Ovary (tissue), 9 donors: Measurements from ENCODE around the gene DDB1. TPM values are rescaled to one million over a fixed set of nuclear protein-coding genes. Genes with fewer than 3 reads are reported as not detected.

Source experiments
- DNase-seq, 5 donors: peaks; one replicate each; pipeline ENCODE4 v3.0.0-alpha.2; 2019 to 2020
- H3K27ac ChIP-seq, 2 donors: fragments of 200-600 bp; one replicate each; pipeline versions ENCODE4 v1.5.1 to v1.8.0; 2019 to 2022
- H3K27me3 ChIP-seq: fragments of 200-600 bp; one replicate; pipeline ENCODE4 v1.8.0; 2022
- H3K36me3 ChIP-seq: fragments of 200-600 bp; sonication (generic); one replicate; pipeline ENCODE4 v1.5.1; 2019
- H3K4me1 ChIP-seq: one replicate; pipeline ENCODE4 v1.8.1; 2013; ENCODE audit warnings: mild to moderate bottlenecking, moderate library complexity; ENCODE audit not compliant: insufficient read depth
- H3K4me3 ChIP-seq: fragments of 200-600 bp; sonication (generic); one replicate; pipeline ENCODE4 v1.5.1; 2017
- H3K9me3 ChIP-seq, 2 donors: fragments of 200-600 bp in 1 of 2; sonication (generic) in 1 of 2; one replicate each; pipeline versions ENCODE4 v1.5.1 to v1.8.1; 2013 to 2019; ENCODE audit warnings: mild to moderate bottlenecking in 1 of 2, moderate library complexity in 1 of 2
- EP300 ChIP-seq: sonication (generic); formaldehyde crosslinking; IDR thresholded peaks from one replicate; pipeline ENCODE4 v1.6.1; 2017; ENCODE audit warnings: antibody characterized with exemption
- POLR2A ChIP-seq: fragments of 450-650 bp; IDR thresholded peaks from one replicate; pipeline ENCODE4 v1.6.1; 2017; ENCODE audit warnings: antibody characterized with exemption, mild to moderate bottlenecking, moderate library complexity
- WGBS, 3 donors: extraction: QIAGEN DNeasy Blood & Tissue Kit in 1 of 3; methylation state at CpG; one replicate each; pipeline versions ENCODE4 v1.1.5 to v1.1.7; 2013 to 2017; 5-methylcytosine and 5-hydroxymethylcytosine counted together
- intact Hi-C, 4 donors: fragments of 100-400 bp; cut with DNase I; formaldehyde crosslinking; loops; one replicate each; pipeline versions ENCODE4 v1.11.0 to v1.15.1; 2022 to 2023
- polyA plus RNA-seq, 2 donors: library from polyadenylated mRNA; stranded (reverse); fragments of 200-250 nt in 1 of 2; fragments of 350-450 nt in 1 of 2; fragmentation: Illumina TruSeq in 1 of 2; extraction: RNeasy Lipid Tissue Mini Kit (QIAGEN cat#74804) in 1 of 2; gene quantifications; one replicate each; pipeline ENCODE4 v1.2.3, GENCODE V29; 2013 to 2014
- total RNA-seq, 7 donors: library from RNA; depleted of rRNA in 2 of 7; stranded (reverse); fragments of >200 nt in 2 of 7; fragmentation: NEBNext Ultra II Directional in 3 of 7; extraction: Animal tissue kit (Norgen Biotek cat#: 25700) in 3 of 7; gene quantifications; one replicate each; pipeline versions ENCODE4 v1.1.0 to v1.2.4, GENCODE V29; 2016 to 2023
- TF ChIP-seq, protein P1 (sequence below), 3 donors: fragments of 450-650 bp in 2 of 3; fragments of 200-600 bp in 1 of 3; IDR thresholded peaks; one replicate each; pipeline versions ENCODE4 v1.5.1 to v1.8.0; 2016 to 2022; ENCODE audit warnings: antibody characterized with exemption in 3 of 3, mild to moderate bottlenecking in 1 of 3
- donor health status: DM: no; HTN: no; CAD: no; lungs with moderate emphysema.
- donor health status: DM: no; HTN: no; CAD: no.
- donor health status: Bipolar disorder and iron deficiency.
- donor health status: DM: yes; HTN: yes; CAD: no.
- donor health status: DM: no; HTN: no; CAD: no.
- donor health status: DM: yes; HTN: yes; CAD: no.

Gene DDB1
- total and polyA plus RNA-seq, 9 donors = 117 to 270 (median 217) TPM

DNA sequence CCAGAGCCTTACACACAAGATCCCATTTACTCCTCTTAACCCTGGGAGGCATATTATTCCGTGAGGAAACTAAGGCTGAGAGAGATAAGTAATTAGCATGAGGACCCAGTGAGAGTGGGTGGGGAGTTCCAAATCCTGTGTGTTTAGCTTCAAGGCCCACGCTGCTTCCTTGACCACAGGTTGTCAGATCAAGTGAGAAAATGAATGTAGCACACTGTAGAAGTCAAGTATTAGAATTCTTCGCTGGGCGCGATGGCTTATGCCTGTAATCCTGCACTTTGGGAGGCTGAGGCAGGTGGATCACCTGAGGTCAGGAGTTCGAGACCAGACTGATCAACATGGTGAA lies 25.0 kb upstream of the DDB1 start:
- H3K4me1 ChIP-seq = peaks cover 2% of the 10 kb centered on the region
- 93 to 96% (median 94%) methylated on average over 6 of the region's 6 CpGs for WGBS, 3 donors
- H3K27me3 ChIP-seq = no peaks in the 10 kb centered on the region
- TF ChIP-seq POLR2A (no peak), EP300 (no peak)
- TF ChIP-seq, protein P1, sequence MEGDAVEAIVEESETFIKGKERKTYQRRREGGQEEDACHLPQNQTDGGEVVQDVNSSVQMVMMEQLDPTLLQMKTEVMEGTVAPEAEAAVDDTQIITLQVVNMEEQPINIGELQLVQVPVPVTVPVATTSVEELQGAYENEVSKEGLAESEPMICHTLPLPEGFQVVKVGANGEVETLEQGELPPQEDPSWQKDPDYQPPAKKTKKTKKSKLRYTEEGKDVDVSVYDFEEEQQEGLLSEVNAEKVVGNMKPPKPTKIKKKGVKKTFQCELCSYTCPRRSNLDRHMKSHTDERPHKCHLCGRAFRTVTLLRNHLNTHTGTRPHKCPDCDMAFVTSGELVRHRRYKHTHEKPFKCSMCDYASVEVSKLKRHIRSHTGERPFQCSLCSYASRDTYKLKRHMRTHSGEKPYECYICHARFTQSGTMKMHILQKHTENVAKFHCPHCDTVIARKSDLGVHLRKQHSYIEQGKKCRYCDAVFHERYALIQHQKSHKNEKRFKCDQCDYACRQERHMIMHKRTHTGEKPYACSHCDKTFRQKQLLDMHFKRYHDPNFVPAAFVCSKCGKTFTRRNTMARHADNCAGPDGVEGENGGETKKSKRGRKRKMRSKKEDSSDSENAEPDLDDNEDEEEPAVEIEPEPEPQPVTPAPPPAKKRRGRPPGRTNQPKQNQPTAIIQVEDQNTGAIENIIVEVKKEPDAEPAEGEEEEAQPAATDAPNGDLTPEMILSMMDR (IDR thresholded peaks at IDR 0.05) = no peak
- no peaks in the 10 kb centered on the region for H3K9me3 ChIP-seq
- DNase-seq = no peak
- intact Hi-C loops = no loop called here
- no peak overlapping the region for H3K27ac ChIP-seq
- H3K36me3 ChIP-seq = no peaks in the 10 kb centered on the region
- no peak overlapping the region for H3K4me3 ChIP-seq

DNA sequence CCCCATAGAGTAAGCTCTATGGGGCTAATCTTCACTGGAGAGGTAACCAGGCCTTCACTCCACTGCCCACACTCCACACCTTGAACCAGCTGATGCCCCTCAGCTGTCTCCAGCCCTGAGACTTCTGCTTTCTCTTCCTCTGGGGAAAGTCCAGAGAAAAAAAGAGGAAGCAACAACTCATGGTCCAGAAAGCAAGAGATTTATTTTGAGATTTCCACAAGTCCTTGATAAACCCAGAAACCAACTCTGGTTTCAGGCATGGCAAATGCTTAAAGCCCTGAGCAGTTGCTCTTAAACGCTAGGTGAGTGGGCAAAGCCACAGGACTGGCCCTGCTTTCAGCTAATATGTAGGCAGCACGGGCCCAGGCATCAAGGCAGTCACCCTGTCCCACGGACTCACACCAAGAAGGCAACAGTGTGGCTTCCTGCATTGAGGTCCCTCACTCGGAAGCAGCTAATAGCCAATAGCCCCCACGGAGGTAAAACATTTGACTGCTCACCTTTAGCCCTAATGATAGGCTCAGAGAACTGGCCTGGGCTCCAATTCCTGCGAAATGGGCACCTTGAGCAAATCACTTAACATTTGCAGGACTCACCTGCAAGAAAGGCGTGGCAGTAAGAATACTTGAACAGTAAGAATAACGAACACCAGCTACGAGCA lies 24.5 kb upstream of the DDB1 start:
- Histone ChIP-seq H3K36me3 (no peaks in the 10 kb centered on the region), H3K4me1 (peaks cover 2% of the 10 kb centered on the region), H3K9me3 (no peaks in the 10 kb centered on the region), H3K4me3 (no peak overlapping the region), H3K27ac (no peak overlapping the region), H3K27me3 (no peaks in the 10 kb centered on the region)
- no peak for TF ChIP-seq POLR2A
- TF ChIP-seq EP300 = no peak
- TF ChIP-seq, protein P1 (IDR thresholded peaks at IDR 0.05) = no peak
- DNase-seq = no peak
- intact Hi-C loops = no loop called here
- WGBS, 3 donors = 92 to 95% (median 92%) methylated on average over 9 of the region's 9 CpGs

DNA sequence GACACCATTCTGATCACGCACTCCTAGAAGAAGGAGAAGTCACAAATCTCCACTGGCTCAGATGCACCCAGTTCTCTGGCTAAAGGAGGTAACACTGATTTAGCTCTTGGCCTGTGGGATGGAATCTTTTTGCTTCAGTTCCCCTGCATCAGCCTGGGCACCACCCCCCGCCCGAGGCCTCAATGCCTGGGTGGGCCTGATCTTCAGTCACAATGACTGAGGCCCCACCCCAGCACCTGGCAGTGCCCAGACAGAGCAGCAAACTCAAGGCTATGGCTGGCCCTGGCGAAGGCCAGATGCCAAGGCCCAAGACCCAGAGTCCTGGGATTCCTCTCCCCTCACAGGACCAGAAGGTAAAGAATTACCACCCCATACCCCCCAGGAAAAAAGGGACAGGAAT lies 23.8 kb upstream of the DDB1 start:
- 84 to 95% (median 93%) methylated on average over 4 of the region's 4 CpGs for WGBS, 3 donors
- Histone ChIP-seq H3K9me3 (no peaks in the 10 kb centered on the region), H3K4me3 (no peak overlapping the region), H3K4me1 (peaks cover 2% of the 10 kb centered on the region), H3K27ac (no peak overlapping the region), H3K36me3 (no peaks in the 10 kb centered on the region), H3K27me3 (no peaks in the 10 kb centered on the region)
- intact Hi-C loops = no loop called here
- DNase-seq = no peak
- TF ChIP-seq EP300 (no peak), POLR2A (no peak)
- TF ChIP-seq, protein P1 (IDR thresholded peaks at IDR 0.05) = no peak

DNA sequence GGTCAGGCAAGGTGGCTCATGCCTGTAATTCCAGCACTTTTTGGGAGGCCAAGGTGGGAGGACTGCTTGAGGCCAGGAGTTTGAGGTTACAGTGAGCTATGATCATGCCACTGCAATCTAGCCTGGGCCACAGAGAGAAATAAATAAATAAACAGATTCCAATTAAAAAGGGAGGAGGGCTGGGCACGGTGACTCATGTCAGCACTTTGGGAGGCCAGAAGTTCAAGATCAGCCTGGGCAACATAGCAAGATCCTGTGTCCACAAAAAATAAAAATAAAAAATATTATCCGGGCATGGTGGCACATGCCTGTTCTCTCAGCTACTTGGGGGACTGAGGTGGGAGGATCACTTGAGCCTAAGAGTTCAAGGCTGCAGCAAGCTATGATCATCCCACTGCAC lies 21.3 kb upstream of the DDB1 start:
- Histone ChIP-seq H3K4me1 (peaks cover 2% of the 10 kb centered on the region), H3K27ac (no peak overlapping the region), H3K27me3 (no peaks in the 10 kb centered on the region), H3K9me3 (no peaks in the 10 kb centered on the region), H3K4me3 (no peak overlapping the region), H3K36me3 (no peaks in the 10 kb centered on the region)
- intact Hi-C loops = no loop called here
- DNase-seq = no peak
- TF ChIP-seq, protein P1 (IDR thresholded peaks at IDR 0.05) = no peak
- TF ChIP-seq POLR2A (no peak), EP300 (no peak)
- 72 to 77% (median 73%) methylated on average over 2 of the region's 2 CpGs for WGBS, 3 donors
